Activated T-helper 2 cell treated with anti-CD3 and anti-CD28 coated beads, Interferon-gamma antibody, Interleukin-2, Interleukin-4, amounts not matched to agents 10 μg/mL and 5 μg/mL and 100 μg/mL, durations not matched to agents 14 hours and 24 hours and 36 hours (primary cell): ENCODE measurements around the gene PPM1D. TPM values are rescaled to one million over a fixed set of nuclear protein-coding genes. Genes with fewer than 3 reads are reported as not detected.

Experiments
- DNase-seq: peaks from one replicate; pipeline ENCODE4 v3.0.0; 2021; ENCODE audit warnings: low spot score
- H3K27ac Mint-ChIP-seq: one replicate; pipeline ENCODE4 v1.8.0; 2021; ENCODE audit warnings: mixed read lengths
- H3K27me3 Mint-ChIP-seq: one replicate; pipeline ENCODE4 v1.8.0; 2021; ENCODE audit warnings: low read depth, mixed read lengths
- H3K36me3 Mint-ChIP-seq: one replicate; pipeline ENCODE4 v1.8.0; 2021; ENCODE audit warnings: low read depth, mixed read lengths
- H3K4me1 Mint-ChIP-seq: one replicate; pipeline ENCODE4 v1.8.0; 2021; ENCODE audit warnings: low read depth, mixed read lengths
- H3K4me3 Mint-ChIP-seq: one replicate; pipeline ENCODE4 v1.8.0; 2021; ENCODE audit warnings: low read depth, mild to moderate bottlenecking, moderate library complexity, mixed read lengths
- H3K9me3 Mint-ChIP-seq: one replicate; pipeline ENCODE4 v1.8.0; 2021; ENCODE audit warnings: mixed read lengths
- intact Hi-C: fragments of 100-400 bp; cut with micrococcal nuclease; formaldehyde crosslinking; loops from one replicate; pipeline ENCODE4 v1.15.1; 2023
- total RNA-seq: library from RNA; stranded (reverse); gene quantifications from 2 replicates; pipeline ENCODE4 v1.2.3, GENCODE V29; 2022

Gene PPM1D
- total RNA-seq, 1 donor from 2014 or later, result 14.9 TPM

DNA sequence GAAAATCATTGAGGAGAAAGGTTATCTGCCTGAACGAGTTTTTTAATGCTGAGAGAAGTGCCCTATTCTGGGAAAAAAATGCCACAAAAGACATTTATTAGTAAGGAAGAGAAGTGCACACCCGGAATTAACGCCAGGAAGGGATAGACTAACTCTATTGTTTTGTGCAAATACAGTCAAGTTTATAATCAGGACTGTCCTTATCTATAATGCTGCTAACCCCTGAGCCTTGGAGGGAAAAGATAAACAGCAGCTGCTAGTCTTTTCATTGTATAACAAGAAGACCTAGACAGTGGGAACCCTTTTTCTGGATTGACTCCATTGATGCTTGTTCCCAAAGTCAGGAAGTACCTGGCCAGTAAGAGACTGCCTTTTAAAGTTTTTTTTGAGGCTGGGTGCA lies 104.2 kb downstream of the PPM1D start:
- Mint-ChIP-seq H3K27ac (no peak overlapping the region), H3K4me3 (no peak overlapping the region), H3K9me3 (no peaks in the 10 kb centered on the region), H3K36me3 (no peaks in the 10 kb centered on the region), H3K4me1 (no peaks in the 10 kb centered on the region), H3K27me3 (no peaks in the 10 kb centered on the region)
- intact Hi-C loops, result no loop called here
- no peak for DNase-seq

DNA sequence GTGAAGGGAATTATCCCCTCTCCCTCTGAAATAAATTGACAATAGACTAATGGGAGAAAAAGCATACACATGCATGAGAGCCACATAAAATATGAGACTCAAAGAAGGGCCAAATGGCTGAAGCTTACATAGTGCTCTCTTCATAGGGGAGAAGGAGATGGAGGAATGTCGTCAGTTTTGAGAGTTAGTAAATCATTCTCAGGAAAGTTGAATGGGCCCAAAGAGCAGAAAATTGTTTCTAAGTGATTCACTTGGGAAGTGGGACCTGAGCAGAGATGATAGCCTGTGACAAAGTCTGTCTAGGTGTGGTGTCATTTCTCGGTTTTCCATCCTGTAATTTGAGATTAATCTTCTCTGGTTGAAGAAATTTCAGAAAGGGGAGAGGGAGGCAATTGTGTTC lies 112.7 kb downstream of the PPM1D start:
- no peak overlapping the region for H3K4me3 Mint-ChIP-seq
- intact Hi-C loops, result no loop called here
- peaks cover 3% of the 10 kb centered on the region for H3K36me3 Mint-ChIP-seq
- DNase-seq, result no peak
- H3K4me1 Mint-ChIP-seq, result no peaks in the 10 kb centered on the region
- no peaks in the 10 kb centered on the region for H3K9me3 Mint-ChIP-seq
- no peaks in the 10 kb centered on the region for H3K27me3 Mint-ChIP-seq
- no peak overlapping the region for H3K27ac Mint-ChIP-seq

DNA sequence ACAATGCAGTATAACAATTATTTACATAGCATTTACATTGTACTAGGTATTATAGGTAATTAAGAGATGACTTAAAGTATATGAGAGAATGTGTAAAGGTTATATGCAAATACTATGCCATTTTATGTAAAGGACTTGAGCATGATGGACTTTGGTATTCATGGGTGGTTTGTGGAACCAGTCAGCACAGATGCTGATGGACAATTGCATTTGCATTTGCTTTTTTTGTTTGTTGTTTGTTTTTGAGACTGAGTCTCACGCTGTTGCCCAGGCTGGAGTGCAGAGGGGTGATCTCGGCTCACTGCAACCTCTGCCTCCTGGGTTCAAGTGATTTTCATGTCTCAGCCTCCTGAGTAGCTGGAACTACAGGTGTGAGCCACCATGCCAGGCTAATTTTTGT lies 113.6 kb downstream of the PPM1D start:
- Mint-ChIP-seq H3K27ac (no peak overlapping the region), H3K27me3 (no peaks in the 10 kb centered on the region), H3K4me3 (no peak overlapping the region), H3K36me3 (peaks cover 3% of the 10 kb centered on the region), H3K9me3 (no peaks in the 10 kb centered on the region), H3K4me1 (no peaks in the 10 kb centered on the region)
- no peak for DNase-seq
- intact Hi-C loops, result no loop called here

Other genes with a start within 250 kb of the PPM1D start
- gene USP32, start 208.1 kb upstream of the PPM1D start, total RNA-seq, result 31.9 and 36.3 TPM in 2 replicates
- 0.43 and 0.55 TPM in 2 replicates for gene CHCT1, start 177.7 kb upstream of the PPM1D start, total RNA-seq
- gene APPBP2, start 74.0 kb upstream of the PPM1D start, total RNA-seq, result 23.2 and 26.9 TPM in 2 replicates
- gene BCAS3, start 77.7 kb downstream of the PPM1D start, total RNA-seq, result 10.7 and 13.5 TPM in 2 replicates